ENCODE data around the gene CCDC142.
"Not testable (repeated sequence)": the region's sequence is repeated elsewhere in the genome, so short reads cannot be mapped to it uniquely, and the experiment has no call there.

CCDC142 gene

DNA sequence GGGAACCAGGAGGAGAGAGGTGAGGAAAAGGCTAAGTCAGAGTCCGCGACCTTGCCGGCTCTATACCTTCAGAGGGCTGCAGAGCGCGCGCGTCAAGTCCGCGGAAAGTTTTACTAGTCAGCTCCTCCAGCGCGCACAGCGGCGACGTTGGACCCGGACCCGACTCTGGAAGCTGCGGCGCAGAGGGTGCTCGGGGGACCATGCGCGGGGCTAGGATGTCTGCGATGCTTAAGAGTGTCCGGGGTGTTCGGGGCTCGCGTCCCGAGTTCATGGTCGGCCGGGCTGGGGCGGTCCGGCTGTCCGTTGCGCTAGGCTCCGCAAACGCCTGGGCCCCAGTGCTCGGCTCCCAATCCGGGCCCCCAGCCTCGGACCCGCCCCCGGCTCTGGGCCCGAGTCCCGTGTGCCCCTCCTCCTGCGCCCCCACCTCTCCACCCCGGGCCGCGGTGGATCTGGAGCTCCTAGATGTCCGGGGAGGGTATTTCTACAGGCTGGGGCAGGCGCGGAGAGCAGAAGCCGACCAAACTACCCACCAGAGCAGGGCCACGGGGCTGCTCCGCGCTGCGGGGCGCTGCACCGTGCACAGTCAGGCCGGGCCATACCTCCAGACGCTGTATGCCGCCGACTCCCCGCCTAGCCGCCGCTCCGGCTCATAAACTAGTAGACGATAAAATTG, 16.6 kb upstream of the CCDC142 start, which contains the start of gene LBX2:
LBX2 (minus strand) TSS at position 337 of the 673 bp plus-strand sequence; CDS start at position 271, 66 bp downstream.
- no peak for DNase-seq

DNA sequence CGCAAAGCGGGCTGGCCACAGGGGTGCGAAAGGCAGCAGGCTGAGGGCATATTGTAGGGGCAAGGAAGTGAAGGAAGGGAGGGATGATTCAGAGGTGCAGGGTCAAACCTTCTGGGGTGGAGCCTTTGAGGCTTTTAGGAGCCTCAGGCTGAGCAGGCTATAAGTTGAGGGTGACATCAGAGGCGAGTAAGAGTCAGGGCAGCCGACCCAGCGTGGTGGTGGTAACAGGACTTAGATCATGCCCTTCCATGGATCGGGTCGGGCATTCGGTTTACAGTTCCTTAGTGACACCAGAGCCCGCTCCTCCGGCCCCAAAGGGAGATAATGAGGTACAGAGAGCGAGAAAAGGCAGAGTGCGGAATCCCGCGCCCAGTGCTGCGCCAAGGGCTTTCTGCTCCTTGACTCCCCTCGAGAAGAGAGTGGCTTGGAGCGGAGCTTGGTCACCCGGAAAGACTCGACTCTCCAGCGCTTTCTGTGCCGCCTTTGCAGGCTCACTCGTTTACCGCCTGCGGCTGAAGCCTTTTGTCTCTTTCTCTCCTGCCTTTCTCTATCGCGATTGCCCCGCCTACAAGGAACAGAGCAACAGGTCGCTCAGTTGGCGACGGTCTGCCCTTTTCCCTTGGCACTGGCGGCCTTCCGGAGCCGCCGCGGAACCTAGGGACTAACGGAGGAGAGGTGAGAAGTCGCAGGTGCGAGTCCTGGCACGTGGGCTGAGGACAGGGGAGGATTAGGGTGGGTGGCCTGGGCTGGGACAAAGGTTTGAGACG, 15.9 kb upstream of the CCDC142 start:
- DNase-seq = no peak

DNA sequence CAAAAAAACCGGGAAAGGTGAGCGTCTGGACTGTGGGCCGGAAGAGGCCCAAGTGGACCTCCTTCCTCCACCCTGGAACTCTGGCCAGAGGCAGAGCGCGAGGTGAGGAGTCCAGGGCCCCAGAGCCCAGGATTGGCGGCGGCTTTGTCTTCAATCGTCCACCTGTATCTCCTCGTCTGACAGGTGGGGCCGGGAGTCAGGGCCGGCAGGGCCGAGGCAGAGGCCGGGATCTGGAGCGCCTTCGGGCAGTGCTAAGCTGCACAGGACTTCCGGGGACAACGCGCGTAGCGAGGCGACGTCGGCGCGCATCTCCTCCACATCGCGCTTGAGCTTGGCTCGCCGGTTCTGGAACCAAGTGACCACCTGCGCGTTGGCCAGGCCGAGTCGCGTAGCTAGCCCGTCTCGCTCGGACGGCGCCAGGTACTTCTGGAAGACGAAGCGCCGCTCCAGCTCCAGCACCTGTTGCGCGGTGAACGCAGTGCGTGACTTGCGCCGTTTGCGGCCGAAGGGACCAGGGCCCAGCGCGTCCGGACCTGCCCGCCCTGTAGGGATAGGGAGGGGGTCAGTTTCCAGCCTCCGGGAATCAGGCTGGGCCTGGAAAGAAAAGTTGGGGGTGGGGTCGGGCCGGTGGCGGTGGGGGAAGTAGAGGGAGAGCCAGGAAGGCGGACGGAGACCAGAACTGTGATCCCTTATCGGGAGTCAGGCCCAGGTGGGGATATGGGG, 15.1 kb upstream of the CCDC142 start:
- DNase-seq = no peak

DNA sequence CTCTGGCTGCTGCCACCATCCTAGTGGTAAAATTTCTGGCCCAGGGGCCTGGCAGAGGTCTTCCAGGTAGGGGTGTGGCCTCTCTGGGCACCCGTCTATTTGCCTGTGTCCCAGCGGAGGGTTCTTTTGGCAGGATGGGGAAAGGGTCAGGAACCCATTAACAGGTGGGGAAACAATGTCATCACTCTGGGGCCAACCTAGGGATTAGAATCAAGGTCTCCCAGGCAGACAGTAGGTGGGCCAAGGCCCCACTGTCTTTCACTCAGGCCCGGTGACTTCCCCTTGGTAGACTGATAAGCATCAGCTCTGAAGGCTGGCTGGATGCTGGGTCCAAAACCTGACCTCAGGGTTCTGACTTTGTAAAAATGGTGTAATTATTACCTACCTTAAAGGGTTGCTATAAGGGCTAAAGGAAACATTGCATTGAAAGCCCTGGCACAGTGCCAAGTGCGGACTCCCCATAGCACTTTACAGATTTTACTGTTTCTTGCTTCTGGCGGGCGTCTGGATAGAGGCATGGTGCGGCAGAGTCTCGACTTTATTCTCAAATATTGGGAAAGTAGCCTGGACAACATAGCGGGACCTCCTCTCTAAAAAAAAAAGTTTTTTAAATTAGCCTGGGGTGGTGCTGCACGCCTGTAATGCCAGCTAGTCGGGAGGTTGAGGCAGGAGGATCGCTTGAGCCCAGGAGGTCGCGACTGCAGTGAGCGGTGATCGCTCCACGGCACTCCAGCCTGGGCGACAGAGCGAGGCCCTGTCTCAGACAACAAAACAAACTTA, 14.4 kb upstream of the CCDC142 start:
- DNase-seq = no peak

DNA sequence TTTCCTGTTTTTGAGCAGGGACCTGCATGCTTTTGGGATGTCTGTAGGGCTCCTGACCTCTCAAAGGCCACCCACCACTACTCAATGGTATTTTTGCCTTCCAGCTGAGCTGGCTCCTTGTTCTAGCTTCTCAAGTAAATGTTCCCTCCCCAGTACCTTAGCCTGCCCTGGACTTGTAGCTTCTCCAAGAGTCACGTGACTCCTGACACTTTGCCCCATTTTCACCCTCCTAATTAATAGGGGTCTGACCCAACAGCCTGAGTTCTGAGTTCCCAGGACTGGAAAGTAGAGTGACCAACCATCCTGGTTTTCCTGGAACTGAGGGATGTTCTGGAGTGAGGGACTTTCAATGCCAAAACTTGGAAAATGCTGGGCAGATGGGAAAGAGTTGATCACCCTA, 12.6 kb upstream of the CCDC142 start:
- no peak for DNase-seq

DNA sequence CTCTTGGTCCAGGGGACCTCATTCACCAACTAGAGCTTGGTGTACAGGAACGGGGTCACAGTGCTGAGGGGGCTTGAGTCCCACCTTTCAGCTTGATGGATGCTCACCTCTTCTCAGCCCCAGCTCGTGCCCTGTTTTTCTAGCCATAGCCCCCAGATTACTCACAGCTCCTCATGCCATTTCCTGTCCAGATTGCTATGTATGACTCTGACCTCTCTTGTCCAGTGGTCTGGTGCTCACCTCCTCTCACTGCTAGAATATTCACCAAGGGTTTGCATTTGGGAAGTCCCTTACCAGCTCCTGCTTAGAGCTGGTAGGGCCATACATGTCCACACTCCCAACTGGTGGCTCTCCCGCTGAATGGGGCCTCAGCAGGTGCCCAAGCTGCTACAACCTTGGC, 10.7 kb upstream of the CCDC142 start:
- no peak for DNase-seq

DNA sequence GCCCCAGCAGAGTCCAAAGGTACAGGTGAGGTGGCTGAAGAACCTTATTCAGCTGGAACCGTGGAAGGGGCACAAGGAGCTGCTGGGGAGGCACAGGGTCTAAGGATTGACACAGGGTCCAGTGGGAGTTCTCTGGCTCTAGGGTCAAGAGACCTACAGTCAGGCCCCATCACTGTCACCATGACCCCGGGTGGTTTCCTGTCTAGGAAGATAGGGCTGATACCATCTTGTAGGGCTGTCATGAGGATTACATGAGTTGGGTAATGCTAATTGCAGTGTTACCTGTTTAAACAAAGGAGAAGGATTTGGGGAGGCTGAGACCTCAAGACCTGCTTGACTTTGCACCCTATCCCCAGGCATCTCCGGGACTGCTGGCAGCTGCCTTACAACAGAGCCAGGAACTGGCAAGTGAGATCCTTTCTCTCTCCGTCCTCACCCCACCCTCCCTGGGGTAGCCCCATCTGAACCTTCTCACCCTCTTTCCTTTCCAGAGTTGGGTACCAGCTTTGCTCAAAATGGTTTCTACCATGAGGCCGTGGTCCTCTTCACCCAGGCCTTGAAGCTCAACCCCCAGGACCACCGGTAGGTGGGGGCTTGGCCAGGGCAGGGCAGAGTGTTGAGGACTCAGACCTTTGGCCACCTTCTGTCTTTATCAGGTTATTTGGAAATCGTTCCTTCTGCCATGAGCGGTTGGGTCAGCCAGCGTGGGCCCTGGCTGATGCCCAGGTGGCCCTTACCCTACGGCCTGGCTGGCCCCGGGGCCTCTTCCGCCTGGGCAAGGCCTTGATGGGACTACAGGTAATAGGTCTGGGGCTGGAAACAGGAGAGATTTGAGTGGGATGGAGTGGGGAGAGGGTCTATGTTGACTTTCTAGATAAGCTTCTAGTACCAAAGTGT, 9.1 kb upstream of the CCDC142 start:
- no peak for DNase-seq

DNA sequence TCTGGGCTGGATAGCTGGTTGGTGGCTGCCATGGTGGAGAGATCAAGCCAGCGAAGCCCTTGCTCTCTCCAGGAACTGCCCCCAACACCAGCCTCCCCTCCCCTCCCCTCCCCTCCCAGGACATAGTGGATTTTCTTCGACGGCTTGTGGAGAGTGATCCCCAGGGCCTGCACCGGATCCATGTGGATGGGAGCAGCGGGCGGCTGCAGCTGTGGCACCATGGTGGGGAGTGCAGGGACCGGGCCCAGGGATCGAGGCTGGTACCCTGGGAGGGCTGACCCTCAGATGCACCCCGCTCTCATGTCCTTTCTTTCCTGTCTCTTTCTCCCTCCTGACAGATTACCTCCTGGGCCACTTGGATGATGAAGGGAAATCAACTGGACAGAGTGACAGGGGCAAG, 7.1 kb upstream of the CCDC142 start:
- DNase-seq = no peak

DNA sequence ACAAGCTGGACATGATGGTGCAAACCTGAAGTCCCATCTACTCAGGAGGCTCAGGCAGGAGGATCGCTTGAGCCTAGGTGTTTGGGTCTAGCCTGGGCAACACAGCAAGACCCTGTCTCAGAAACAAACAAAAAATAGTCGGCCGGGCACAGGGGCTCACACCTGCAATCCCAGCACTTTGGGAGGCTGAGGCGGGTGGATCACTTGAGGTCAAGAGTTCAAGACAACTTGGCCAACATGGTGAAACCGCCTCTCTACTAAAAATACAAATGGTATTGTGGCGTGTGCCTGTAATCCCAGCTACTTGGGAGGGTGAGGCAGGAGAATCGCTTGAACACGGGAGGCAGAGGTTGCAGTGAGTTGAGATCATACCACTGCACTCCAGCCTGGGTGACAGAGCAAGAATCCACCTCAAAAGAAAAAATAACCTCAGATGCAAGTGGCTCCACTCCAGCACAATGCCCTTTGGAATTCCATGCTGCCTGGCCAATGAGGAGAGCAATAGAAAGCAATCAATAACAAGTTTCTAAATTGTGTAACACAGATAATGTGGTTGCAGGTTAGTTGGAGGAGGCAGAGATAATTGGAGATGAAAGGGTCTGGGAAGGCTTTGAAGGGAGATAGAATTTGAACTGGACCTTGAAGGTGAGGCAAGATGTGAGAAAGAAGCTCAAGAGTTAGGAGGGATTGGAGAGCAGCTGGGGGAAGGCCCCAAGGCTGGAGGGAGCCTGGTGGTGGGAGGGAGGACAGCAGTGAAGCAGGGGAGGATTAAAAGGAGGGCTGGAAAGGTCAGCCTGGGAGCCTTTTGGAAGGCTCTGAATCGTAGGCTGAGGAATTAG, 6.1 kb upstream of the CCDC142 start:
- no peak for DNase-seq

DNA sequence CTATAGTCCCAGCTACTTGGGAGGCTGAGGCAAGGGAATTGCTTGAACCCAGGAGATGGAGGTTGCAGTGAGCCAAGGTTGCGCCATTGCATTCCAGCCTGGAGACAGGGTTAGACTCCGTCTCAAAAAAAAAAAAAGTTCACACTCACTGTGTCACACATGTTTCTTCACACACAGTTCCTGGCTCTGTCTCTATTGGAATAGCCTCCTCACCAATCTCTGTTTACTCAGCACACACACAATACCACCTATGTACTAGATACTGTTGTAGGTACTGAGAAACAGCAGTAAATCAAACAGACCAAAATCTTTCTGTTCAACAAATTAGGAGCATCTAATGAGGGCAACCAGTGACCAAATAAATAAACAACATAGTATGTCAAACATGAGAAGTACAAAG, 3.3 kb upstream of the CCDC142 start:
- DNase-seq = no peak

DNA sequence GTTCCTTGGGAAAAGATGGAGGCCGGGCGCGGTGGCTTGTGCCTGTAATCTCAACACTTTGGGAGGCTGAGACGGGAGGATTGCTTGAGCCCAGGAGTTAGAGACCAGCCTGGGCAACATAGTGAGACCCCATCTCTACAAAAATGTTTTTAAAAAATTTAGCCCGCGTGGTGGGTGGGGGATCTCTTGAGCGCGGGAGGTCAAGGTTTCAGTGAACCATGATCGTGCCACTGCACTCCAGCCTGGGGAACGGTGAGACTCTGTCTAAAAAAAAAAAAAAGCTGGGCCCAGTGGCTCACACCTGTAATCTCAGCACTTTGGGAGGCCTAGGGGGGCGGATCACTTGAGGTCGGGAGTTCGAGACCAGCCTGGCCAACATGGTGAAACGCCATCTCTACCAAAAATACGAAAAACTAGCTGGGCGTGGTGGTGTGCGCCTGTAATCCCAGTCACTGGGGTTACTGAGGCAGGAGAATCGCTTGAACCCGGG, 922 bp upstream of the CCDC142 start:
- DNase-seq = not testable (repeated sequence)

DNA sequence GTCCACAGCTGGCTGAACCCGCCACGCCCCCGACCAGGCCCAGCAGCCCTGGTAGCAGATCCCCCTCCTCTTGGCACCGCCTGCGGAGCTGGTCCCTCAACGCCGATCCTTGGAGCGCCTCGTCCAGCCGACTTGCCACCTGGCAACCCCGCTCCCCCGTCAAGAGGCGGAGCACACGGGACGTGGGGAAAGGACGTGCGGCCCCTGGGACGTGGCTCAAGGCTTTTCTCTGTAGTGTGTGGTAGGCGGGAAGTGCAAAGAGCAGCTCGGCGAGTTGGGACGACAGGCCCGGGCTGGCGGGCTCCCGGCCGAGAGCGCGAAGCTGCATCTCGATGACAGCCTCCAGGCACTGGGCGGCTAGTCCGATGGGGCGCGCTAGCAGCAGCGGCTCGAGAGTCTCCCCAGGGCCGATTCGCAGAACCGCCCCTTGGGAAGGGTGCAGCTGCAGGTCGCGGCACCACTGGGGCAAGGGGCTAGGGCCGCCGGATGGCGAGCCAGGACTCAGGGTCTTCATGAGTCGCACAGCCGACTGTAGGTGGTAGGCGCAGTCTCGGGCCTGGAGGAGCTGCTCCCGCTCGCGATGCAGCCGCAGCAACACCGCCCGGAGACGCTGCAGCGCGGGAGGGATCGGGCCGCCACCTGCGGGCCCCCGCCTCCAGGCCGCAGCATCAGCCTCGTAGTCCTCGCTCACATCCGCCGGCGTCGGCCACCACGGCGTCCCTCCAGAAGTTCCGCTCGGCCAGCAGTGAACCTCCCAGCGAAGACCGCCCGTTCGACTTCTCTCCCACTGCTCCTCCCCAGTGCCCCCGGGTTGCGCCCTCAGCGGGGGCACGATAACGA, 617 bp downstream of the CCDC142 start:
- DNase-seq = peak; percentile 35 to 55

DNA sequence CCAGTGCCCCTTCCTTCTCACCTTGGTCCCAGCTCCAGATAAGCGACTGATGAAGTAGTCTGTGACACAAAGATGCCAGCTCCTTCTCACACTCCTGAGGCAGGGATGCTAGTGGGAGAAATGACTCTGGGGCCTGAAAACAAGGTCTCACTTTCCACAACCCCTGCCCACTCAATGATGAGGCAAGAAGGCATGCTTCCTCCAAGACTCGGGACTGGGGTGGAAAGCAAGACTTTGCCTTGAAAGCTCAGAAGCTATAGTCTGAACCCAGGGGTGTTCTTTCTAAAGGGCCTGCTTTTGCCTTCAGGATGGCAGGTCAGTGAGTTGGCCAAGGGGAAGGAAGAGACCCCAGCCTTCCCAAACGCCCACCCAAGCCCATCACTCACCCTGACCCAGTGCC, 1.4 kb downstream of the CCDC142 start:
- no peak for DNase-seq

DNA sequence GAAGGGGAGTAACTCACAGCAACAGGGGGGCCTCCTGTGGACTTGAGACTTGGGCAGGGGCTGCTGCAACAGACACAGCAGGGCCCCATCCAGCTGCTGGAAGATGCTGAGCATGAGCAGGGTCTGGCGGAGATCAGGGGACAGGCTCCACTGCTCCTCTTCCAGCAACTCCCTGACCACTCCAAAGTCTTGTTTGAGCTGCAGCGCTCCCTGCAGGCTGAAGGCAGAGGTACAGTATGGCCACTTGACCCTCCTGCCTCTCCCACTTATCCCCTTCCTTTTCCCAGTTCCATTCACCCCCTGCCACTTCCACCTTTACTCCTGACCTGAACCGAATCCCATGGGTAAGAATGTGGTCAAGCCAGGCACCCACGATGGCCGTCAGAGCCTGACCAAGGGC, 7.9 kb downstream of the CCDC142 start:
- no peak for DNase-seq

DNA sequence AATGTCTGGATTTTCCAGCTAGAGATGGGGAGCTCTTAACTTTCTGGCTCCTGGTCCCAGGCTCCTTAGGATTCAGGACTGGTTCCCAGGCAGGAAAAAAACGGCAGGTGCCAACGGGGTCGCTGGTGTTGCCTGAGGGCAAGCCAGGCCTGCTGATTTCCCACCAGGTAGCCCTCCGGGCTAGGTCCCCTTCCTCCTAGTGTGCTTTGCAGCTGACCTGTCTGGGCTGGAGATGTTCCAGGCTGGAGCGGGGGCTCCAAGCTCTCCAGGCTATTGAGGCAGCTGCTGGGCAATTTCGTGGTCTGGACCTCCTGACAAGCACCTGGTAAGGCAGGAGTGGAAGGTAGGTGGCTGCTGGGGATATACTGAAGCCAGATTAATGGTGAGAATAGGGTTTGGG, 8.3 kb downstream of the CCDC142 start:
- no peak for DNase-seq

DNA sequence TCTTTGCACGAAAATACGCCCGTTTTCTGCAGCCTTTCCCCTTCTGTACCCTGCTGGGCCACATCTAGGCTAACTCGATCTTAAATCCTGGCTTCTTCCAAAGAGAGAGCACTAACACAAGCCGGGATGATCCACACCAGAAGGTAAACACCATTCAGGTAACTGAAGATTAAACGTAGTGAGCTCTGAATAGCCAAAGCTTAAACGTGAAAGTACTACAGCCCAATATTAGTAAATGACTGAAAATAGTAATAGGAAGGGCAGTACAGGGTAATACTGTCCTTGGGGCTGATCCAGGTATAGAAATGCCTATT, 9.9 kb downstream of the CCDC142 start:
- DNase-seq = no peak

DNA sequence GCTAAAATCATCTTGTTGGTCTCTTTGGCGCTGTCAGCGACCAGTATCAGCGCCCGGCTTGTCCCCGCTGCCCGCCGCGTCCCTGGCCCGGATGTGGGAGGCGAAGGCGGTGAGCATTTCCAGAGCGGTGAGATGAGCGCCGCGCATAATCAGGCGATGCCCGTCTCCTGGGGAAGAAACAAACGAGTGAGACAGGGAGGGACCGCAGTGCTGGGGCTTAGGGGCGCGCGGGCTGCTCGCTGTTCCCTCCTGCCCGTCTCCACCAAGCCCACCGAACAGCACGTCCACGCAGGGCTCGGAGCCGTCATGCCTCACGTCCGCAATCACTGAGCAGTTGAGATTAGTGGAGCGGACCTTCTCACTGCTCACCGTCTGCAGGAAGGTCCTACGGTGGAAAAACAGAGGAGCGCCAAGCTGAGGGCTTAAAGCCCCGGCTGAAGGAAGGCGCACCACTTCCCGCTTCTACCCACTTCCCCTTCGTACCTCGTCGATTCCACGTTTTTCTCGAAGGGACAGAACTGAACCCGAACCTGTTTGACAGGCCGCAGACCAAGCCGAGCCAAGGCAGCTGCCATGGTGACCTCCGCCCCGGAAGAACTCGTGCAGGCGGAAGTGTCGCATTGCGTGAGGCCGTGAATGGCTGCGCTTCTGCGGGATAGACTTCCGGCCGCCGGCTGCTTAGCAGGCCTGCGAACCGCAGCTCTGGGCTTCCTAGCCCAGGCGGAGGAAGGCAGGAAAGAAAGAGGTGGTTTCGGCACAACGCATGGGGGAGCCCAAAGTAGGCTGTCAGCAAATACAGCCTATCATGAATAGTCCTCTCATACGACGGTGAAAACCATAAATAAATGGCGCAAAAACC, 10.5 kb downstream of the CCDC142 start, which contains the start of gene MRPL53:
MRPL53 (minus strand) TSS at position 595 of the 859 bp plus-strand sequence; CDS start at position 575, 20 bp downstream.
- peak; percentile 95 to 97 for DNase-seq

DNA sequence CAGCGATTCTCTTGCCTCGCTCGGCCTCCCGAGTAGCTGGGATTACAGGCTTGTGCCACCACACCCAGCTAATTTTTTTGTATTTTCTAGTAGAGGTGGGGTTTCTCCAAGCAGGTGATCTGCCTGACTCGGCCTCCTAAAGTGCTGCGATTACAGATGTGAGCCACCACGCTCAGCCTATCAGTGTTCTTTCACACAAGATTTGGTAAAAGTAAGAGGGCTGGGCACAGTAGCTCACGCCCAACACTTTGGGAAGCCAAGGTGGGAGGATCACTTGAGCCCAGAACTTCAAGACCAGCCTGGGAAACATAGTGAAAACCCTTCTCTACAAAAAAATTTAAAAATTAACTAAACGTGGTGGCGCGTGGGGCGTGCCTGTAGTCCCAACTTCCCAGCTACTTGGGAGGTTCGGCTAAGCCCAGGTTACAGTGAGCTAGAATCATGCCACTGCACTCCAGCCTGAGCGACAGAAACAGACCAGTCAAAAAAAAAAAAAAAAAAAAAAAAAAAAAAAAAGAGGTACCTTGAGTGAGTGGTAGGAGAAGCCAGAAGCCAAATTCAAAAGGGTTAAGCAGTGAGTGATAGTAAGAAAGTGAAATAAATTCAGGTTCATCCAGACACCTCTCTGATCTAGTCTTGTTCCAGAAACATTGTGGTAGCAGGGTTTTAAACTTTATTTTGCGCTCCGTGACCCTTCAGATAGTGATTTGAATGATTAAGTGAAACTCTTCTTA, 11.3 kb downstream of the CCDC142 start:
- no peak for DNase-seq

Measured in activated CD4-positive, alpha-beta T cell treated with anti-CD3 and anti-CD28 coated beads for 4 hours (primary cell).